ENCODE measurements around the gene SULT2A1.
"Not testable (repeated sequence)": the region's sequence is repeated elsewhere in the genome, so short reads cannot be mapped to it uniquely, and the experiment has no call there.

The SULT2A1 gene, protein sequence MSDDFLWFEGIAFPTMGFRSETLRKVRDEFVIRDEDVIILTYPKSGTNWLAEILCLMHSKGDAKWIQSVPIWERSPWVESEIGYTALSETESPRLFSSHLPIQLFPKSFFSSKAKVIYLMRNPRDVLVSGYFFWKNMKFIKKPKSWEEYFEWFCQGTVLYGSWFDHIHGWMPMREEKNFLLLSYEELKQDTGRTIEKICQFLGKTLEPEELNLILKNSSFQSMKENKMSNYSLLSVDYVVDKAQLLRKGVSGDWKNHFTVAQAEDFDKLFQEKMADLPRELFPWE

DNA sequence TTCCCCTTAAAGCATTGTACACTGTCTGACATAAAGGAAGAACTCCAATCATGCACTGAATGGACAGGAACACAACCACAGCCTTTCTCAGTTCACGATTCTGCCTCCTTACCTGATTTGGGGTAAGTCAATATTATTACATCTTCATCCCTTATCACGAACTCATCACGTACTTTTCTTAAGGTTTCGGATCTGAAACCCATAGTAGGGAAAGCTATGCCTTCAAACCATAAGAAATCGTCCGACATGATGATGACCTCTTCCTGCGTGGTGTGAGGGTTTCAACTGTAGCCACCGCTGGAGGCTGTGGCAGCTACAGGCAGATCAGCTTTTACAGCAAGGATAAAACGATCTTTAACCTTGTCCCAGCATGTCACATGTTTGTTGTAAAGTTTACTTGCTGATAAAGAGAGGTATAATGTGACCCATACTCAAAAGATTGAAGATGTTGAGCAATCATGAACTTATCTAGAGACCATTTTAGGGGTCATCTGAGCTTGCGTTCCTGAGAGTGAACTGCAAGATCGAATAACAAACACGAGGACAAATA, at the start of gene SULT2A1:
Gene SULT2A1, minus strand, starts transcription at position 306 of the 550 bp plus-strand sequence. Its CDS starts 58 bp downstream, at position 248.
- DNase-seq, result no peak
- Mint-ChIP-seq H3K9me3 (no peaks in the 10 kb centered on the region), H3K27ac (no peak within 1 kb of the TSS), H3K36me3 (no peaks in the 10 kb centered on the region), H3K27me3 (peaks cover 3% of the 10 kb centered on the region), H3K4me1 (no peaks in the 10 kb centered on the region), H3K4me3 (no peak within 1 kb of the TSS)
- CTCF ChIA-PET, result no interaction called here

DNA sequence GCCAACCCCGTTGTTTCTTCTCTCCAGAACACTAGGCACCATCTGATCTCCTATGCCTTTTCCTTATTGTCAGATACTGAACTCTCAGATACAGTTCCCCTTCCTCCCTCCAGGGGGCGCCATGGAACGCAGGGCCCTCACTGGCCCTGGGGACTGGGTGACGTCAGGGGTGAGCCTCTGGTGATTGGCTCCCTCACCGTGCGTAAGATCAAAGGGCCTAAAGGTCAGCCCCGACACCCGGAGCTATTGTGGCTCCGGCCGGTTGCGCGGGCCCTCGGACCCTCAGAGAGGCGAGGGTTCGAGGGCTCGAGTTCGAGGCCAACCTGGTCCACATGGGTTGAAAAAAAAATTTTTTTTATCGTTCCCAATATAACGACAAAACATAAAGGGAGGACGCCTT, 42.5 kb upstream of the SULT2A1 start:
- H3K9me3 Mint-ChIP-seq, H3K4me3 Mint-ChIP-seq, H3K27me3 Mint-ChIP-seq, CTCF ChIA-PET, H3K36me3 Mint-ChIP-seq, H3K4me1 Mint-ChIP-seq, H3K27ac Mint-ChIP-seq: not testable (repeated sequence)
- DNase-seq, result peak; percentile 13

DNA sequence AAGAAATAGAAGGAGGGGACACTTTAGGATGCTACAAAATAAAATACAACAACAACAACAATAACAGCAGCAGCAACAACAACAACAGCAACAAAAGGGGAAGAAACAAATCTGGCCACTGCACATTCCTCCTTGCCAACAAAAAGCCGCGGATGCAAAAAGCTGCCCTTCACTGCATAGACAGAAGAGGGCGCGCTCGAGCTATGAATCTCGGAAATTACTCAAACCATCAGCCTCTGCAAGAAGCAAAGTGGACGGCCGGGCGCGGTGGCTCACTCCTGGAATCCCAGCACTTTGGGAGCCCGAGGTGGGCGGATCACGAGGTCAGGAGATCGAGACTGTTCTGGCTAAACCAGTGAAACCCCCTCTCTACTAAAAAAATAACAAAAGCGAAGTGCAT, 34.0 kb upstream of the SULT2A1 start:
- CTCF ChIA-PET, result not testable (repeated sequence)

DNA sequence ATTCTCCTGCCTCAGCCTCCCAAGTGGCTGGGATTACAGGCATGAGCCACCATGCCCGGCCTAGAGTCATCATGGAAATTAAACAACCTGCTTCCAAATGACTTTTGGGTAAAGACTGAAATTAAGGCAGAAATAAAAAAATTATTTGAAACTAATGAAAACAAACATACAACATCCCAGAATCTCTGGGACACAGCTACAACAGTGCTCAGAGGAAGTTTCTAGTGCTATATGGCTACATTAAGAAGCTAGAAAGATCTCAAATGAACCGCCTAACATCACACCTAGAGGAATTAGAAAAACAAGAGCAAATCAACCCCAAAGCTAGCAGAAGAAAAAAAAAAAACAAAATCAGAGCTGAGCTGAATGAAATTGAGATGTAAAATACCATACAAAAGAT, 24.1 kb upstream of the SULT2A1 start:
- H3K27me3 Mint-ChIP-seq, result not testable (repeated sequence)

More for the DNA sequence above, 34.0 kb upstream of the SULT2A1 start:
- H3K9me3 Mint-ChIP-seq, H3K36me3 Mint-ChIP-seq, H3K27me3 Mint-ChIP-seq, DNase-seq, H3K4me1 Mint-ChIP-seq, H3K27ac Mint-ChIP-seq, H3K4me3 Mint-ChIP-seq: not testable (repeated sequence)

DNA sequence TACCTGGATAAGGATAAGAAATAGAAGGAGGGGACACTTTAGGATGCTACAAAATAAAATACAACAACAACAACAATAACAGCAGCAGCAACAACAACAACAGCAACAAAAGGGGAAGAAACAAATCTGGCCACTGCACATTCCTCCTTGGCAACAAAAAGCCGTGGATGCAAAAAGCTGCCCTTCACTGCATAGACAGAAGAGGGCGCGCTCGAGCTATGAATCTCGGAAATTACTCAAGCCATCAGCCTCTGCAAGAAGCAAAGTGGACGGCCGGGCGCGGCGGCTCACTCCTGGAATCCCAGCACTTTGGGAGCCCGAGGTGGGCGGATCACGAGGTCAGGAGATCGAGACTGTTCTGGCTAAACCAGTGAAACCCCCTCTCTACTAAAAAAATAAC, 23.2 kb upstream of the SULT2A1 start:
- H3K36me3 Mint-ChIP-seq, H3K27ac Mint-ChIP-seq, H3K4me3 Mint-ChIP-seq, H3K27me3 Mint-ChIP-seq, H3K9me3 Mint-ChIP-seq, H3K4me1 Mint-ChIP-seq, CTCF ChIA-PET: not testable (repeated sequence)
- peak; percentile 80 for DNase-seq

More for the DNA sequence above, 24.1 kb upstream of the SULT2A1 start:
- CTCF ChIA-PET, DNase-seq, H3K4me1 Mint-ChIP-seq, H3K9me3 Mint-ChIP-seq, H3K36me3 Mint-ChIP-seq, H3K4me3 Mint-ChIP-seq, H3K27ac Mint-ChIP-seq: not testable (repeated sequence)

DNA sequence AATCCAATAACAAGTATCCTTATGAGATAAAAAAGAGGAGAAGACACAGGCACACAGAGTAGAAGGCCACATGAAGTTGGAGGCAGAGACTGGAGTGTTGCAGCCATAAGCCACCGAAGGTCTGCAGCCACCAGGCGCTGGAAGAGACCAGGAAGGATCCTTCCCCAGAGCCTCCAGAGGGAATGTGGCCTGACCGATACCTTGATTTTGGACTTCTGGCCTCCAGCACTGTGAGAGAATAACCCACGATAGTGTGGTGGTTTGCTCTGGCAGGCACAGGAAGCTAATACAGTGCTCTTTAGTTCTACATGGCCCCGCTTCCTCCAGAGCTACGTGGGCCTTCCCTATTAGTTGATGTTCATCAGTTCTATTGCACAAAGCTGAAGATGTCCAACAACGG, 15.3 kb upstream of the SULT2A1 start:
- DNase-seq, result no peak
- H3K27me3 Mint-ChIP-seq, result peaks cover 4% of the 10 kb centered on the region
- H3K4me3 Mint-ChIP-seq, result no peak overlapping the region
- CTCF ChIA-PET, result no interaction called here
- no peak overlapping the region for H3K27ac Mint-ChIP-seq
- H3K36me3 Mint-ChIP-seq, result no peaks in the 10 kb centered on the region
- no peaks in the 10 kb centered on the region for H3K4me1 Mint-ChIP-seq
- H3K9me3 Mint-ChIP-seq, result no peaks in the 10 kb centered on the region

DNA sequence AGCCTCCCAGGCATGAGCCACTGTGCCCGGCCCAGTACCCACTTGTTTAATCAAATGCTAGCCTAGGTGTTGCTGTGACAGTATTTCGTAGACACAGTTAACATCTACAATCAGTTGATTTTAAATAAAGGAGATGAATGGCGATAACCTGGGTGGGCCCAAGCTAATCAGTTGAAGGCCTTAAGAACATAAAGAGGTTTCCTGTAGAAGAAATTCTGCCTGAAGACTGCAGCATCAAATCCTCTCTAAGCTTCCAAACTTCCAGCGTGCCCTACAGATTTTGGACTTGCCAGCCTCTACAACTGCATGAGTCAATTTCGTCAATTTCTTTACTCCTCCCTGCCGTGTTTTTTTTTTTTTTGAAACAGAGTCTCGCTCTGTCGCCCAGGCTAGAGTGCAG, 13.2 kb upstream of the SULT2A1 start:
- Mint-ChIP-seq H3K27me3 (peaks cover 4% of the 10 kb centered on the region), H3K36me3 (no peaks in the 10 kb centered on the region), H3K9me3 (no peaks in the 10 kb centered on the region), H3K27ac (no peak overlapping the region), H3K4me3 (no peak overlapping the region), H3K4me1 (no peaks in the 10 kb centered on the region)
- CTCF ChIA-PET, result no interaction called here
- no peak for DNase-seq

DNA sequence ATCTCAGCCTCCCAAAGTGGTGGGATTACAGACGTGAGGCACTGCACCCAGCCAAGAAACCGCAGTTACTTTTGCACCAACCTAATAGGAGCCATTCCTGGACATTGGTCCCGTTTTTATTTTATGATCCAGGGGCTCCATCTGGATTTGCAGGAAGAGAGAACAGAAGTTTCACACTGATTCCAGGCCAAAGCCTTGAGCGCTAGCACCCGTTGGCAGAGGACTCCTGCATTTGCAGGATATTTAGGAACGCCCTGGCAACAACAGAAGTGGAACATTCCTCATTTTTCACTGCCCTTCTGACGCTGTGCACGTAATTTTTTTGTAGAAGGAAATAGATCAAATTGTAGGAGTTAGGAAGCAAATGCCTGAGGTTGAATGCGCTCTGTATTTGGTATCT, 11.7 kb upstream of the SULT2A1 start:
- no peak overlapping the region for H3K27ac Mint-ChIP-seq
- DNase-seq, result no peak
- no peak overlapping the region for H3K4me3 Mint-ChIP-seq
- H3K36me3 Mint-ChIP-seq, result no peaks in the 10 kb centered on the region
- no peaks in the 10 kb centered on the region for H3K9me3 Mint-ChIP-seq
- CTCF ChIA-PET, result no interaction called here
- peaks cover 4% of the 10 kb centered on the region for H3K27me3 Mint-ChIP-seq
- no peaks in the 10 kb centered on the region for H3K4me1 Mint-ChIP-seq

DNA sequence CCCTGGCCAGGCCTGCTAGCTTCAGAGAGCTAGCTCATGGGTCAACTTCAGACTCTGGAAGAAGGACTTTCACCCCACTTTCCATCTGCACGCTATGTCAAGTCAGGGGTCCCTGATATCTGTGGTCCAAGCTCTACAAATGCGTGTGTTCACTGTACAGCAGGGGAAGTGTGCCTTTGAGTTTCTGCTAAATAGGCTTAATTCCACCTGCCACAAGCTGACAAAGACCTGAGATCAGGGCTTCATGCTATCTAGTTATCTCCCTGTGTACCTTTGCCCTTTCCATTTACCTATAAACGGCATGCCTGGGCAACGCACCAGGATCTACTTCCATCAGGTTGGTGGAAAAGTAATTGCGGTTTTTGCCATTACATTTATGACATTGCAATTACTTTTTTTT, 10.7 kb upstream of the SULT2A1 start:
- no peak overlapping the region for H3K4me3 Mint-ChIP-seq
- CTCF ChIA-PET, result no interaction called here
- H3K27ac Mint-ChIP-seq, result no peak overlapping the region
- H3K36me3 Mint-ChIP-seq, result no peaks in the 10 kb centered on the region
- no peak for DNase-seq
- no peaks in the 10 kb centered on the region for H3K9me3 Mint-ChIP-seq
- no peaks in the 10 kb centered on the region for H3K4me1 Mint-ChIP-seq
- H3K27me3 Mint-ChIP-seq, result peaks cover 4% of the 10 kb centered on the region

DNA sequence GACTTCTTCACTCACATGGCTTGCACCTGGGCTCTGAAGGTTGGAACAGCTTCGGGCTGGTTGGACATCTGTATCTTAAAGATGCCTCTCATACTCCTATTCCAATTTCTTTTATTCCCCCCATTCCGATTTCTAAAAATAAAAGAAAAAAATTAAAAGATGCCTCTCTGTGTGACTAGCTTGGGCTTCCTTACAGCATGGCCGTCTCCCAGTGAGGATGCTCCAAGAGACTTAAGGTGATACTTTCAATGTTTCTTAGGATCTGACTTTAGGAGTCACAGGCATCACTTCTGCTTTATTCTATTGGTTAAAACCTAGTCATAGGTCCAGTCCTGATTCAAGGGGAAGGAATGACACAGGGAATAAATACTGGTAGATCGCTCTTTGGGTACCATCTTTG, 9.9 kb upstream of the SULT2A1 start:
- H3K27me3 Mint-ChIP-seq, result no peaks in the 10 kb centered on the region
- no peaks in the 10 kb centered on the region for H3K36me3 Mint-ChIP-seq
- no peaks in the 10 kb centered on the region for H3K4me1 Mint-ChIP-seq
- H3K27ac Mint-ChIP-seq, result no peak overlapping the region
- CTCF ChIA-PET, result no interaction called here
- no peak for DNase-seq
- H3K4me3 Mint-ChIP-seq, result no peak overlapping the region
- H3K9me3 Mint-ChIP-seq, result no peaks in the 10 kb centered on the region

DNA sequence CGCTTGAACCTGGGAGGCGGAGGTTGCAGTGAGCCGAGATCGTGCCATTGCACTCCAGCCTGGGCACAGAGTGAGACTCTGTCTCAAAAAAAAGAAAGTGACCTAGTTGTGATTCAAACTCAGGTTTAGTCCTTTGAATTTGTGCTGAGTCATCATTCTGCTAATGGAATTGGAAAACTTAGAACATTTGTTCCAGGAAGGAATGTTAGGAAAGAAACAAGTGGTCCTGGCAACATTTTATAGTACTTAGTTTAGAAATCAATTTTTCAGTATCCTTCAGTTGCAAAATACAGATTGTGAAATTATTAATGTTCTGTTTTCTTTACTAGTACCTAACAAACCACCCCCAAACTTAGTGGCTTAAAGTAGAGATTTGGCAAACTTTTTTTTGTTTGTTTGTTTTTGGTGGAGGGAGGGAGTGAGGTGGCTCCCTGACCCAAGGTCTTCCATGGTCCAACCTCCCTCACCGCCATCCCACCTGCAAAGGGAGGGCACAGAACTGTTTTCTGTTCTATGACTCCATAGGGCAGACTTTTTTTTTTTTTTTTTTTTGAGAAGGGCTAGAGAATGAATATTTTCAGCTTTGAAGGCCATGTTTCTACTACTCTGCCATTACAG, 9.2 kb upstream of the SULT2A1 start:
- no peak for DNase-seq
- Mint-ChIP-seq H3K4me1 (no peaks in the 10 kb centered on the region), H3K36me3 (no peaks in the 10 kb centered on the region), H3K9me3 (no peaks in the 10 kb centered on the region), H3K27ac (no peak overlapping the region), H3K27me3 (no peaks in the 10 kb centered on the region), H3K4me3 (no peak overlapping the region)
- CTCF ChIA-PET, result no interaction called here

DNA sequence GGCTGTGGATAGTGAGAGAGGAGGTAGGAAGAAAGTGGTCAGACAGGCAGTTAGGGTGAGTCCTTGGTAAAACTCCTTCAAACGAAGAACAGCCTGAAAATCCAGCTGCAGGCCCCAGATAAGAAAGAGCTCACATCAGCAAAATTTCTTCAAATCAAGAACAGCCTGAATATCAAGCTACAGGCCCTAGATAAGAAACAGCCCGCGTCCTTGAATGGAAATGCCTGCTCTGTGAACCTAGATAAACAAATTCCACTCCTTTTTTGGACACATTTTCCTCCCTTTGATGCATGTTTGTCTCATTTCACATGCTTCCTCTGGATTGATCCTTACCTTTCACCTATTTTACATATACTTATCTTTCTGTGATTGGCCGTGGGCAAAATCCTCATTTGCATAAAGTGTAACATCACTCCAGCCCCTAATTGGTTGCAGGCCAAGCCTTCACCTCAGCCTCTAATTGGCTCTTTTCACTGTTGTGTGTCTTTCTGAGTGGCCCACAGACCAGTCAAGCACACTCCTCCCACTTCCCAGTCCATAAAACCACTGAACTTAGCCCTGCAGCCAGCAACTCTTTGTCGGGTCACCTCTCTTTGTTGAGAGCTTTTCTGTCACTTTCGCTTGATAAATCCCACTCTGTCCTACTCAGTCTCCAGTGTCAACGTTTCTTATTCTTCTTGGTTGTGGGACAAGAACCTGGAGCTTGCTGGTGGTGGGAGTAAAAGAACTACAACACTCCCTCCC, 6.0 kb upstream of the SULT2A1 start:
- Mint-ChIP-seq H3K27me3 (no peaks in the 10 kb centered on the region), H3K4me3 (no peak overlapping the region), H3K9me3 (no peaks in the 10 kb centered on the region), H3K4me1 (no peaks in the 10 kb centered on the region), H3K27ac (no peak overlapping the region), H3K36me3 (no peaks in the 10 kb centered on the region)
- CTCF ChIA-PET, result interaction anchor here (0.8 kb wide), 1 partner anchor 24 kb away, joined by 3 read pairs; no protein-coding TSS in a partner anchor
- no peak for DNase-seq

DNA sequence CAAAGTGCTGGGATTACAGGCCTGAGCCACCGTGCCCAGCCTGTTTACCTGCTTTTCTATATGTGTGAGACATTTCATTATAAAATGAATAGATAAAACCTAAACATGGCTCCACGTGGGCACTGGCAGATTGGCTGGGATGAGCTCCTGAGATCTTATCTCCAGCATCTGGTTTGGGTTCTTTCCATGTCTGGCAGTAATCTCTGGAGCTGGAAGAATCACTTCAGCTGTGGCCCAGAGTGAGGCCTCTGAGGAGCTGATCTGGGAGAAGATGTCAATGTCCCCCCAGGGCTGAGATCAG, 5.5 kb upstream of the SULT2A1 start:
- no peaks in the 10 kb centered on the region for H3K9me3 Mint-ChIP-seq
- H3K4me3 Mint-ChIP-seq, result no peak overlapping the region
- H3K27ac Mint-ChIP-seq, result no peak overlapping the region
- H3K36me3 Mint-ChIP-seq, result no peaks in the 10 kb centered on the region
- H3K4me1 Mint-ChIP-seq, result no peaks in the 10 kb centered on the region
- CTCF ChIA-PET, result interaction anchor here (0.8 kb wide), 1 partner anchor 23 kb away, joined by 3 read pairs; no protein-coding TSS in a partner anchor
- H3K27me3 Mint-ChIP-seq, result no peaks in the 10 kb centered on the region
- no peak for DNase-seq

DNA sequence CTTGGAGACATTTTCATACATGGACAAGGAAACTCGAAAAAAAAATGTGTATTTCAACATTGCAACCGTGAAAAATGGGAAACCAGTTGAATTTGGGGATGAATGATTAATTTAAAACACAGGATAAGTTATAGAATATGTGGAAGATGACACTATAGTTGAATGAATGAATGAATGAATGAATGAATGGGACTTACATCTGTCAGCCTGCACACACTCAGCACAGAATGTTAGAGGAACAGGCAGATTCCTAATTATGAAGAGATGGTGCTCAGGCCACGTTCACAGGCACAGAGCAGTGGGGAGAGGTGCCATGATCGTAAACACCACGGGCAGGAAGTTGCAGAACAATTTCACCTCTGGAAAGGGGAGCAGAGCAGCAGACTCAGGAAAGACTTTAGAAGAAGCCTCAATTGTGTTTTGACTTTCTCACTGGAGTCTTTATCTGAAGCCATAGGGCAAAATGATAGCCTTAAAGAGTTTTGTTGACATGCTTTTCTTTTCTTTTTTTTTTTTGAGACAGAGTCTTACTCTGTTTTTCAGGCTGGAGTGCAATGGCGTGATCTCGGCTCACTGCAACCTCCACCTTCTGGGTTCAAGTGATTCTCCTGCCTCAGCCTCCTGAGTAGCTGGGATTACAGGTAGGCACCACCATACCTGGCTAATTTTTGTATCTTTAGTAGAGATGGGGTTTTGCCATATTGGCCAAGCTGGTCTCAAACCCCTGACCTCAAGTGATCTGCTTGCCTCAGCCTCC, 4.9 kb upstream of the SULT2A1 start:
- no peaks in the 10 kb centered on the region for H3K4me1 Mint-ChIP-seq
- H3K27ac Mint-ChIP-seq, result no peak overlapping the region
- no peak for DNase-seq
- no peaks in the 10 kb centered on the region for H3K9me3 Mint-ChIP-seq
- no peak overlapping the region for H3K4me3 Mint-ChIP-seq
- H3K36me3 Mint-ChIP-seq, result no peaks in the 10 kb centered on the region
- CTCF ChIA-PET, result no interaction called here
- no peaks in the 10 kb centered on the region for H3K27me3 Mint-ChIP-seq

Data from activated naive CD4-positive, alpha-beta T cell treated with anti-CD3 and anti-CD28 coated beads, Interleukin-2, amount 10 ng/mL, durations not matched to agents 7 days and 5 days (primary cell).